PC-3 (cell line): Measurements from ENCODE around the gene HYAL1. TPM values are rescaled to one million over a fixed set of nuclear protein-coding genes. Genes with fewer than 3 reads are reported as not detected.

ENCODE experiments used
- ATAC-seq: fragments of 200-7000 bp; cut with Tn5 transposase; 2 replicates; pipeline ENCODE4 v1.9.1; 2020; ENCODE audit warnings: mild to moderate bottlenecking, moderate library complexity
- BruUV-seq: library from RNA; stranded (reverse); fragments of 400-500 nt; replicated peaks from 2 replicates; lab custom pipeline; 2021; lab: Mats Ljungman, UMichigan
- CTCF ChIA-PET: fragments of 300-600 bp; sonication (Branson Sonifier 250); formaldehyde crosslinking; loops from one replicate; lab custom pipeline; 2022; ENCODE audit warnings: antibody characterized with exemption; lab: Charles Lee
- POLR2A ChIA-PET: fragments of 300-600 bp; sonication (Branson Sonifier 250); formaldehyde crosslinking; loops from one replicate; lab custom pipeline; 2022; ENCODE audit warnings: antibody characterized with exemption; ENCODE audit not compliant: unreplicated experiment; lab: Charles Lee
- DNase-seq: peaks from one replicate; pipeline ENCODE4 v3.0.0-alpha.2; 2015
- H2AFZ ChIP-seq: fragments of 300-600 bp; sonication (generic); 2 replicates; pipeline ENCODE4 v1.6.0; 2016; ENCODE audit warnings: antibody characterized with exemption, low read length
- H3F3A ChIP-seq: fragments of 300-600 bp; sonication (generic); one replicate; pipeline ENCODE4 v1.6.0; 2017; ENCODE audit warnings: antibody characterized with exemption, low read length, control low read depth, mild to moderate bottlenecking; ENCODE audit not compliant: unreplicated experiment
- H3K27ac ChIP-seq: fragments of 300-600 bp; sonication (generic); 2 replicates; pipeline ENCODE4 v1.5.1; 2016; ENCODE audit warnings: mild to moderate bottlenecking, low read length
- H3K27me3 ChIP-seq: fragments of 300-600 bp; sonication (generic); 2 replicates; pipeline ENCODE4 v1.6.1; 2016; ENCODE audit warnings: low read length, mixed read lengths
- H3K36me3 ChIP-seq: fragments of 300-600 bp; sonication (generic); 2 replicates; pipeline ENCODE4 v1.6.1; 2016; ENCODE audit warnings: low read depth, mixed run types, low read length, mixed read lengths
- H3K4me1 ChIP-seq: fragments of 300-600 bp; sonication (generic); 2 replicates; pipeline ENCODE4 v1.5.1; 2016; ENCODE audit warnings: low read length; ENCODE audit not compliant: insufficient read depth
- H3K4me2 ChIP-seq: fragments of 300-600 bp; sonication (generic); 2 replicates; pipeline ENCODE4 v1.6.0; 2016; ENCODE audit warnings: low read length
- H3K4me3 ChIP-seq: fragments of 300-600 bp; sonication (generic); 2 replicates; pipeline ENCODE4 v1.5.1; 2016; ENCODE audit warnings: mild to moderate bottlenecking, low read length, mixed read lengths
- H3K79me2 ChIP-seq: fragments of 300-600 bp; sonication (generic); 2 replicates; pipeline ENCODE4 v1.6.1; 2017; ENCODE audit warnings: low read length, mixed read lengths
- H3K9ac ChIP-seq: fragments of 300-600 bp; sonication (generic); 2 replicates; pipeline ENCODE4 v1.6.0; 2016; ENCODE audit warnings: mild to moderate bottlenecking, low read length
- H3K9me2 ChIP-seq: fragments of 300-600 bp; sonication (generic); replicated peaks from 2 replicates; pipeline ENCODE4 v1.6.1; 2016; ENCODE audit warnings: mixed run types, low read length, mixed read lengths
- H3K9me3 ChIP-seq: fragments of 300-600 bp; sonication (generic); 2 replicates; pipeline ENCODE4 v1.6.1; 2016; ENCODE audit warnings: low read length, mixed read lengths
- H4K20me1 ChIP-seq: fragments of 300-600 bp; sonication (generic); 2 replicates; pipeline ENCODE4 v1.6.1; 2016; ENCODE audit warnings: low read length, mixed read lengths
- CTCF ChIP-seq: fragments of 300-600 bp; sonication (generic); conservative IDR thresholded peaks from 2 replicates; pipeline ENCODE4 v1.5.1; 2017; ENCODE audit warnings: antibody characterized with exemption, low read depth, mild to moderate bottlenecking, low read length
- EZH2 ChIP-seq: fragments of 300-600 bp; sonication (generic); IDR thresholded peaks from one replicate; pipeline ENCODE4 v1.6.1; 2017; ENCODE audit warnings: antibody characterized with exemption, mild to moderate bottlenecking, low read length; ENCODE audit not compliant: unreplicated experiment
- EZH2phosphoT487 ChIP-seq: fragments of 300-600 bp; sonication (generic); IDR thresholded peaks from 2 replicates; pipeline ENCODE4 v1.6.1; 2018; ENCODE audit warnings: mild to moderate bottlenecking, antibody characterized with exemption, low read length, borderline replicate concordance
- intact Hi-C: fragments of 100-400 bp; cut with micrococcal nuclease; formaldehyde crosslinking; loops from 2 replicates; pipeline ENCODE4 v1.9.0; 2023
- total RNA-seq: library from RNA; depleted of rRNA; stranded (reverse); fragments of >200 nt; gene quantifications from 2 replicates; pipeline ENCODE4 v1.2.3, GENCODE V29; 2014

Gene HYAL1
- total RNA-seq, 1 experiment from 2014 or later = 1.3 TPM

- peak overlapping the region; percentile 99 for H3K4me2 ChIP-seq
- TSS peak; percentile 12 for BruUV-seq
- H3K27me3 ChIP-seq = no peaks in the 10 kb centered on the region
- H2AFZ ChIP-seq = peak overlapping the region; percentile 92
- peak overlapping the region; percentile 86 for H3K27ac ChIP-seq
- peak overlapping the region; percentile 97 for H3K4me3 ChIP-seq
- peaks cover 6% of the 10 kb centered on the region for H3K36me3 ChIP-seq
- peak overlapping the region; percentile 93 for H3K9ac ChIP-seq
- intact Hi-C loops = loop anchor here (1.0 to 5.0 kb wide), 2 partner anchors 22 to 124 kb away; partner anchors contain the start of genes HYAL3 and NAA80
- POLR2A ChIA-PET = no interaction called here
- peaks cover 13% of the 10 kb centered on the region for H3F3A ChIP-seq
- peaks cover 41% of the 10 kb centered on the region for H3K4me1 ChIP-seq
- no peaks in the 10 kb centered on the region for H3K9me3 ChIP-seq
- H4K20me1 ChIP-seq = no peaks in the 10 kb centered on the region
- peaks cover 34% of the 10 kb centered on the region for H3K79me2 ChIP-seq
- CTCF ChIA-PET = interaction anchor here (0.6 to 1.0 kb wide), 9 partner anchors 15 to 1361 kb away, joined by 4 to 10 read pairs (median 6); partner anchors contain the start of genes HYAL3 and NAA80
- TF ChIP-seq EZH2 (no peak), CTCF (peak; percentile 70), EZH2phosphoT487 (no peak)
- ATAC-seq = peak; percentile 66
- peak; percentile 89 for DNase-seq
- H3K9me2 ChIP-seq = no peaks in the 10 kb centered on the region
Measured at GRCh38 chr3:50321336-50322114, 18.2 kb upstream of the HYAL1 start.

GRCh38 chr3:50320853-50321335, 17.5 kb upstream of the HYAL1 start:
- intact Hi-C loops = loop anchor here (1.0 to 5.0 kb wide), 2 partner anchors 22 to 124 kb away; partner anchors contain the start of genes HYAL3 and NAA80
- CTCF ChIA-PET = interaction anchor here (0.6 to 1.0 kb wide), 9 partner anchors 15 to 1361 kb away, joined by 4 to 10 read pairs (median 6); partner anchors contain the start of genes HYAL3 and NAA80
- Histone ChIP-seq H3K79me2 (peaks cover 30% of the 10 kb centered on the region), H3F3A (peaks cover 13% of the 10 kb centered on the region), H3K9ac (peak overlapping the region; percentile 93), H3K4me3 (peak overlapping the region; percentile 97), H3K36me3 (peaks cover 6% of the 10 kb centered on the region), H3K9me2 (no peaks in the 10 kb centered on the region), H2AFZ (peak overlapping the region; percentile 92), H3K9me3 (no peaks in the 10 kb centered on the region), H3K4me2 (peak overlapping the region; percentile 99), H3K27me3 (no peaks in the 10 kb centered on the region), H3K4me1 (peaks cover 47% of the 10 kb centered on the region), H4K20me1 (no peaks in the 10 kb centered on the region), H3K27ac (peak overlapping the region; percentile 86)
- POLR2A ChIA-PET = no interaction called here
- DNase-seq = peak; percentile 78
- no peak for TF ChIP-seq EZH2
- peak; percentile 35 for ATAC-seq
- no TSS peak for BruUV-seq

- Histone ChIP-seq H3K4me3 (peak overlapping the region; percentile 97), H3K4me1 (peaks cover 48% of the 10 kb centered on the region), H3K27me3 (no peaks in the 10 kb centered on the region), H3F3A (peaks cover 13% of the 10 kb centered on the region), H4K20me1 (no peaks in the 10 kb centered on the region), H3K27ac (peak overlapping the region; percentile 86), H3K4me2 (peak overlapping the region; percentile 99), H3K9me2 (no peaks in the 10 kb centered on the region), H3K36me3 (peaks cover 6% of the 10 kb centered on the region), H3K9ac (peak overlapping the region; percentile 93), H2AFZ (no peak overlapping the region), H3K9me3 (no peaks in the 10 kb centered on the region), H3K79me2 (peaks cover 33% of the 10 kb centered on the region)
- ATAC-seq = no peak
- BruUV-seq = no TSS peak
- DNase-seq = no peak
- POLR2A ChIA-PET = no interaction called here
- CTCF ChIA-PET = no interaction called here
- TF ChIP-seq EZH2phosphoT487 (no peak), EZH2 (no peak), CTCF (no peak)
- intact Hi-C loops = loop anchor here (5.0 kb wide), 1 partner anchor 123 kb away; no protein-coding TSS in a partner anchor
Measured at GRCh38 chr3:50319894-50320625, 16.7 kb upstream of the HYAL1 start.
